Astrocyte (in vitro differentiated cells and primary cell): ENCODE results near the gene ITCH.

ENCODE experiments used
- CTCF ChIP-seq: IDR thresholded peaks from 2 replicates; pipeline ENCODE4 v1.5.1; 2011; ENCODE audit warnings: low read depth, mild to moderate bottlenecking, inconsistent platforms, low read length, moderate library complexity; ENCODE audit not compliant: insufficient read depth
- EZH2 ChIP-seq: IDR thresholded peaks from 2 replicates; pipeline ENCODE4 v1.6.1; 2012; ENCODE audit warnings: mild to moderate bottlenecking, low read length, inconsistent platforms; ENCODE audit not compliant: insufficient read depth

- TF ChIP-seq CTCF (no peak), EZH2 (no peak)
Measured at GRCh38 chr20:34437330-34437986, 74.4 kb downstream of the ITCH start.
